ENCODE data around the gene ANK3. TPM values are rescaled to one million over a fixed set of nuclear protein-coding genes. Genes with fewer than 3 reads are reported as not detected.

ANK3 gene
- polyA plus RNA-seq, 1 experiment = 1.6 TPM

DNA sequence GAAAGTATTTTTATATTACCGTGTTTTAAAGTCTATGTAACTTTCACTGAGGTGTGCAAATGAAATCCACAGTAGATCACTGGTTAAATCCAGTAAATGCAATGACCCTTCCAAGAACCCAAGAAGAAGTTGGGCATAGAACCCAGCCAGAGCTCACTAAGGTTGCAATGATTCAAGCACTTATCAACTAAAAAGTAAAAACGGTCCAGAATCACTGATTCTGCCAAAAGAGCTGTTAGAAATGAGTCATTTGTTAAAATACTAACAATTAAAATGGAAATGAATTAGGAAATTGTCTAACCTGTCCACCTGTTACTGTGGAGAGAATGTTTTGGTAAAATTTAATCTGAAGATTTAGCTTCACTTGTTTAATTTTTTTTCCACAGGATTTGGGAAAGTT is 74.4 kb downstream of the ANK3 start:
- H3K4me3 ChIP-seq (ENCODE audit: low read depth, low read length) = no peak overlapping the region
- no peak for DNase-seq (ENCODE audit: low read depth, low spot score)
- no peaks in the 10 kb centered on the region for H3K9me3 ChIP-seq (ENCODE audit: control insufficient read depth, insufficient read depth, low read length)
- ChIA-PET CTCF (no interaction called here), POLR2A (no interaction called here)
- H3K27ac ChIP-seq (ENCODE audit: low read depth, low read length) = no peak overlapping the region
- TF ChIP-seq, protein P1, sequence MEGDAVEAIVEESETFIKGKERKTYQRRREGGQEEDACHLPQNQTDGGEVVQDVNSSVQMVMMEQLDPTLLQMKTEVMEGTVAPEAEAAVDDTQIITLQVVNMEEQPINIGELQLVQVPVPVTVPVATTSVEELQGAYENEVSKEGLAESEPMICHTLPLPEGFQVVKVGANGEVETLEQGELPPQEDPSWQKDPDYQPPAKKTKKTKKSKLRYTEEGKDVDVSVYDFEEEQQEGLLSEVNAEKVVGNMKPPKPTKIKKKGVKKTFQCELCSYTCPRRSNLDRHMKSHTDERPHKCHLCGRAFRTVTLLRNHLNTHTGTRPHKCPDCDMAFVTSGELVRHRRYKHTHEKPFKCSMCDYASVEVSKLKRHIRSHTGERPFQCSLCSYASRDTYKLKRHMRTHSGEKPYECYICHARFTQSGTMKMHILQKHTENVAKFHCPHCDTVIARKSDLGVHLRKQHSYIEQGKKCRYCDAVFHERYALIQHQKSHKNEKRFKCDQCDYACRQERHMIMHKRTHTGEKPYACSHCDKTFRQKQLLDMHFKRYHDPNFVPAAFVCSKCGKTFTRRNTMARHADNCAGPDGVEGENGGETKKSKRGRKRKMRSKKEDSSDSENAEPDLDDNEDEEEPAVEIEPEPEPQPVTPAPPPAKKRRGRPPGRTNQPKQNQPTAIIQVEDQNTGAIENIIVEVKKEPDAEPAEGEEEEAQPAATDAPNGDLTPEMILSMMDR (IDR thresholded peaks at IDR 0.05; ENCODE audit: low read depth, low read length) = no peak
- no peaks in the 10 kb centered on the region for H3K27me3 ChIP-seq (ENCODE audit: control insufficient read depth, insufficient read depth, low read length)

DNA sequence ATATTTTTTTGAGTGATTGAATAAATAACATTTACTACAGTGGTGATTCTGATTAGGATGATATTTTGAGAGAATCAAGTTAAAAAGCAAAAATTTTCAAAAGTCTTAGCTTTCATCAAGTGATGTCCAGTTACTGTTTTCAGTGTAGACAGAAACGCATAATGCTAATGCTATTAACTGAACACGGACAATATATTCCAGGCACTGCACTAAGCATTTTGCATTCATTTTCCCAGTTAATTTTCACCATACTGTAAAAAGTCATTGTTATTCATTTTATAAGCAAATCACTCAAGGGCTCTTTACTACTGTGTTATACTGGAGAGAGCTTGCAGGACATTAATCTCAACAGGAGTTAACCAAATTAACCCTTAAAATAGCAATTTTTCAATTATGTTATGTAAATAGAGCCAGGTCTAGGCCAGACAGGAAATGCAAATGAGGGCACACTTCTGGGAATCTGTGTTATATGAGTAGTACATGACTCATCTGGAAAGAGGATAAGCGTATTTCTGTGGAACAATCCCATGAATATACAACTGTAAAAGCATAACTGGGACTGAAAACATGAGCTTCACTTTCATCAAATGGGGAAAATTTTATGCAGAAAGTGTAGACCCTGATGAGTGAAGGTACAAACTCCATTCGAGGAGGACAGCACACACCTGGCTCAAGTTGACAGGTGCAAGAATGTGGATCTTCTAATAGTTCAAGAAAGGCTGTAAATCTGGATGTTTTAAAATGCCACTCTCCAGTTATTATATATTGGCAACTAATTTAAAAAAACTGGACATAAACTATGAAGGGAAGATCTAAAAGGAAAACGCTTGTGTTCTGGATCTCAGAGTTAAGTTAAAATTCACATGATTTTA is 75.4 kb downstream of the ANK3 start:
- TF ChIP-seq, protein P1 (IDR thresholded peaks at IDR 0.05; ENCODE audit: low read depth, low read length) = no peak
- Histone ChIP-seq H3K4me3 (ENCODE audit: low read depth, low read length) (no peak overlapping the region), H3K27ac (ENCODE audit: low read depth, low read length) (no peak overlapping the region), H3K9me3 (ENCODE audit: control insufficient read depth, insufficient read depth, low read length) (no peaks in the 10 kb centered on the region), H3K27me3 (ENCODE audit: control insufficient read depth, insufficient read depth, low read length) (no peaks in the 10 kb centered on the region)
- no peak for DNase-seq (ENCODE audit: low read depth, low spot score)
- ChIA-PET POLR2A (no interaction called here), CTCF (interaction anchor here (0.6 kb wide), 1 partner anchor 111 kb away, joined by 3 read pairs; no protein-coding TSS in a partner anchor)

DNA sequence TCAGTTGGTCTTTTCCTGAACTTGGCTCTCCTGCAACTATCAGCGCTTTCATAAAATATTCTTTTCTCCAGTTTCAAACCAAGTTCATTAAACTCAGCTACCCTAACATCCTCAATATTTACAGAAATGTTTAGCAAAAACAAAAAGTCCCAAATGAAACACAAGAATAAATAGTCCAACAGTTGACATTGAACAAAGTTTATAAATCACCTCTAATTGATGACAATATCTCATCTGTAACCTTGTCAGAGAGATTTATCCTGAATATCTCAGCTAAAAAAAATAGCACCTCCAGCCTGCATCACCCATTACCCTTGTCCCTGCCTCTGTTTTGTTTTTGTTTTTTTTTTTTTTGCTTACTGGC is 76.1 kb downstream of the ANK3 start:
- POLR2A ChIA-PET = no interaction called here
- CTCF ChIA-PET = interaction anchor here (0.6 kb wide), 1 partner anchor 110 kb away, joined by 3 read pairs; no protein-coding TSS in a partner anchor
- Histone ChIP-seq H3K4me3 (ENCODE audit: low read depth, low read length) (no peak overlapping the region), H3K27ac (ENCODE audit: low read depth, low read length) (no peak overlapping the region), H3K27me3 (ENCODE audit: control insufficient read depth, insufficient read depth, low read length) (no peaks in the 10 kb centered on the region), H3K9me3 (ENCODE audit: control insufficient read depth, insufficient read depth, low read length) (no peaks in the 10 kb centered on the region)
- DNase-seq (ENCODE audit: low read depth, low spot score) = no peak
- TF ChIP-seq, protein P1 (IDR thresholded peaks at IDR 0.05; ENCODE audit: low read depth, low read length) = no peak

DNA sequence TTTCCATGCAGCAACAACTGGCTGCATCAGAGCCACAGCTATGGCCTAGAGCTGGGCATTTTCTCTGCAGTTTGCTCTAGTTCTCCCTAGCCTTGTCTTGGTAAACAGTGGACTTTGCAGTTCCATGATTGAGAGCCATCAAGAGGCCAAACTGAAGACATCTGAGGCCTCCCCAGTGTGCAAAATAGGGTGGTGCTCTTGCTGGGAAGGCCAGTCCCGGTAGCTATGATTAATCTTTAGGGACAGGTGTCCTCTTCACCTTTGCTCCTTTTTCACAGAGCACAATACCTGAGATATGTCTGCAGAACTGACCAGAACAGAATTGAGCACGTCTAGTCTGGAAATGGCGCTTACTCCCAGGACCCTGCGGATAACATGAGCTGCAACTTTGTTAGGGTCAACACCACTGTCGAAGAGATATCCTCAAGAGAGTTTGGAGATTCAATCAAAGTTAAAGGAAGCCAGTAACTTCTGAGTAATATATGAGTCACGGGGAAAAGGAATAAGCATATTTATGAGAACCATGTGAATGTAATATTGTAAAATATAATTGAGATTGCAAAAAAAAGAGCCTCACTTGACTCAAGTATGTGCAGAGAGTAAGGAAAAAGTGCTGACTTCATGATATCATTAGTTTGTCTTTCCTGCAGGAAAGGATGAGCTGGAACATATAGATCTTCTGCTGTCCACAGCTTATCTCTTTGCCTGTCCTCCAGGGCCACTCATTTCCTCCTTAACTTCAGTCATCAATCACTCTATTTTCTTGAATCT is 76.7 kb downstream of the ANK3 start:
- no peaks in the 10 kb centered on the region for H3K27me3 ChIP-seq (ENCODE audit: control insufficient read depth, insufficient read depth, low read length)
- H3K27ac ChIP-seq (ENCODE audit: low read depth, low read length) = no peak overlapping the region
- POLR2A ChIA-PET = no interaction called here
- no peak overlapping the region for H3K4me3 ChIP-seq (ENCODE audit: low read depth, low read length)
- DNase-seq (ENCODE audit: low read depth, low spot score) = no peak
- CTCF ChIA-PET = interaction anchor here (0.5 kb wide), 1 partner anchor 829 kb away, joined by 3 read pairs; no protein-coding TSS in a partner anchor
- H3K9me3 ChIP-seq (ENCODE audit: control insufficient read depth, insufficient read depth, low read length) = no peaks in the 10 kb centered on the region
- TF ChIP-seq, protein P1 (IDR thresholded peaks at IDR 0.05; ENCODE audit: low read depth, low read length) = no peak

DNA sequence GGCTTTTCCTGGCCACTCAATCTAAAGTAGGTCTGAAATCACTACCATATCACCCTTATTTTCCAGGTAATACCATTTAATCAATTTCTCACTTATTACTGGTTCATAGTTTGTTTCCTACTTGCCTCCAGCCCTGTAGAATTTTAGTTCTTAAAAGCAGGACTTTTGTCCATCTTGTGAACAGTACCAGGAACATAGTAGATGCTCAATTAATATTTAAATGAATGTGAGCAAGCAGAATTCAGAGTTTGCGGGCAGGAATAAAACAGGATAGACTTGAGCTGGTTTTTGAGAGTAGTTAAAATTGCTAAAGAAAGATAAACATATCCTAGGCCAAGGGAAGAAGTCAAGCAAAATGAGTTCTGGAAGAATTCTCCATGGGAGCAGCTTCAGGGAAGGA is 77.9 kb downstream of the ANK3 start:
- Histone ChIP-seq H3K4me3 (ENCODE audit: low read depth, low read length) (no peak overlapping the region), H3K27ac (ENCODE audit: low read depth, low read length) (no peak overlapping the region), H3K27me3 (ENCODE audit: control insufficient read depth, insufficient read depth, low read length) (no peaks in the 10 kb centered on the region), H3K9me3 (ENCODE audit: control insufficient read depth, insufficient read depth, low read length) (no peaks in the 10 kb centered on the region)
- TF ChIP-seq, protein P1 (IDR thresholded peaks at IDR 0.05; ENCODE audit: low read depth, low read length) = no peak
- ChIA-PET CTCF (no interaction called here), POLR2A (no interaction called here)
- no peak for DNase-seq (ENCODE audit: low read depth, low spot score)
